HG03469 (cell line): Measurements from ENCODE around the gene SFXN5.

Source experiments
- ATAC-seq: cut with Tn5 transposase; IDR thresholded peaks from one replicate; pipeline ENCODE4 v1.9.1; 2021; ENCODE audit warnings: mild to moderate bottlenecking, moderate library complexity, moderate number of reproducible peaks; ENCODE audit not compliant: unreplicated experiment

The SFXN5 gene

DNA sequence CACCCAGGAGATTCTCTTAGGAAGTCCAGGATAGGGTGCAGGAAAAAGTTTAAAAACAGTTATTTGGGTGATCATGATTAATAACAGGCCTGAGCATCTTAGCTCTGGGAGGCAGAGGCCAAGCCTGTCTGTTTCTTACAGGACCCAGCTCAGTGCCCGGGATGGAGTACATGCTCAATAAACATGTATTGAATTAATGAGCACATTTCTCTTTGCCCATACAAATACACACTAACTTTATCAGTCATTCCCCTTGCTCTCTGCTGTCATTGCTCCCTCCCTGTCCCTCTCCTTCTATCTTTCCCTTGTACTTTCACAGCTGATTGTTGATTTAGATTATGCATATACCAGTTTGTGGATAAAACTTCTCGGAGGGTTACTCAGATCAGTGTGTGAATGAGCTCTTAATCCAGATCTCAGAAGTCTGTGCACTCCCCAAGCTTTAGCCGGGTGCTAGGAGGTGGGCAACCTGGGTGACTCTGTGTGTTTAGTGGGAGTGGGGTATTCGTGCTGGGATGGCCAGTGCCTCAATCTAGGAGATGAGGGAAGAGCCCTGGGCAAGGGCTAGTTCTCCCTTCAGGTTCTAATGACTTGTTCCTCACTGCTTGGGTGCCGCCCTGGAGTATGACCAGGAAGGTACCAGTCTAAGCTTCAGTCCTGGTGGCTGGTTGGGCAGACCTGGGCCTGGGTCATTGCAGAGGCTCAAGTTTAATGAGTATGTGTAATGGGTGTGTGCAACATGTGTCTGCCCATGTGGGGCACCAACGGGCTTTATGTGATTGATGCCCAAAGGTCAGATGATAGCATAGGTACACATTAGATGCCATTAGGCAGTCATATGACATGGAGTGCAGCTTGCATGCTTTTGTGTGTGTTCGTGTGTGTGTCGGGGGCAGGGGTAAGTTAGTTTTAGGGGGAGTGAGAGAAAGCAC is 143.6 kb downstream of the SFXN5 start:
- ATAC-seq = no peak

DNA sequence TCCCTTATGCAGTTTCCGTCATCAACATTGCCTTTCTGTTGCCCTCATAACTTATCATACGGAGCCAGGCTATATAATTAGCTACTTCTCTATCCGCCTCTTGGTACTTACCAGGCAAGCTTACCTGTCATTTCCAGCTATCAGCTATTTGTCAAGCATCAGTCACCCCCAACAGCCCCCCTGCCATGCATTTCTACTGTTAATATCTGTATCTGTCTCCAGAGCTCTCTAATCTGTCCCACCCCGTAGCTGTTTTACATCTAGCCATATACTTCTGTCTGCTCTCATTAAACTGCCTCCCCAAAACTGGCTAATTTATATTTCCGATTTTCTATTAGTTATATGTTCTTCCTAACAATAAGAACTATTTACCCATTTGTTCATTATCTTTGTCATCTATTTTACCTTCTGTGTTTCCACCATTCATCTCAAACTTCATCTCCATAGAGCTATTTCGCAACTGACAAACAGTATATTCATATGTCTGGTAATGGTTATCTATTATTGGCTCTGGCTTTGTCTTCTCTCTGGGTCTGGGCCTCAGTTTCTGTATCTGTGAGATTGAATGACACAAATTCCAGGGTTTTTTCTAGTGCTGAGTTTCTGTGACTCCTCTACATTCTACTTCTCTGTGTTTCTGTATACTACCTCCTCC is 144.6 kb downstream of the SFXN5 start:
- ATAC-seq = no peak

DNA sequence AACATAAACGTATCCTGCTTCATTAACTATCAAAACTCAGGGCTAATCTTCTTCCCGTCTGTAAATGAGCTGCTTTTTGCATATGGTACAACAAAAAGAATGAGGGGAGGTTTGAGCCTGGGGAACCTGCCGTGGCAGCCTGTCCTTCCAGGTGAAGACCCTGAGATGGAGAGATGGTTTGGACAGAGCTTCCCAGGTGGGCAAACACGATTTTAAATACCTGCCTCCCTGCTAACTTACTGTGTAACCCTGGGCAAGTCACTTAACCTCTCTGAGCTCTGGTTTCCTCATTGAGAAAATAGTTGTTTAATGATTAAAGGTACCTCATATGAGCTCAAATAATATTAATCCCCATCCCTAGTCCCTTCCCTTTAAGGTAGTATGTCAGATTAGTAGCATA is 145.1 kb downstream of the SFXN5 start:
- no peak for ATAC-seq

GRCh38 chr2:72925328-72925943 is 146.1 kb downstream of the SFXN5 start:
- ATAC-seq = no peak

DNA sequence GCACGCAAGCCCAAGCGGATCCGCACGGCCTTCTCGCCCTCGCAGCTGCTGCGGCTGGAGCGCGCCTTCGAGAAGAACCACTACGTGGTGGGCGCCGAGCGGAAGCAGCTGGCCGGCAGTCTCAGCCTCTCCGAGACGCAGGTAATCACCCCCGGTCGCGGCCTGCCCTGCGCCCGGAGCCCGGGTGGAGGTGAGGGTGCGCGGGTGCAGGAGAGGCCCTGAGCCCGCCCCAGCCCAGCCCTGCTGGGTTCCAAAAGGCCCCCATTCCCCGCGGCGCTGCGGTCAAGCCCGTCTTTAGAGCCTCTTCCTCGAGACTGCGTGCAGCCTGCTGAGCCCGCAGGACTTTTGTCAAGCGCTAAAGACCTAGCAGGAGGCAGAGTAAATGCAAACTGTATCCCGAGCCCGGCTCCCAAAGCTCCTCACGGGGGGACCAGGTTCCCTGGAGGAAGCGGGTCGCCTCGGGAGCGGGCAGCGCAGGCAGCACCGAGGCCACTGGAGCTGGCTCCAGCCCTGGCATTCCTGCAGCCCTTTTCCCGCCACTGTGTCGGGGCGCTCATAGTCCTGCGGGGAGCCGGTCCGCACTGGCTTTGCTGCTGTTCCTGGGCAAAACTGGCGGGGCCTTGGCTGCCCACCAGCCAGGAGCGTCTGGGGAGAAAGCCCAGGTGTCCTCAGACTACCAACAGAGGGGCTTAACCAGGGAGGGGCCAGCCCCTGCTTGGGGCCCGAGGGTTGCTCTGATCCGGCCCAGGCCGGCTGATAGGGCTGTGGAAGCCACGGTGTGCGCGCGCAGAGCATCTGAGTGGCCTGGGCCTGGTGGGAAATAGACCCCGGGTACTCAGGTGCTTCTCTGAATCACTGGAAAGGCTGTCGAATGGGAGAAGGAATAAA is 146.9 kb downstream of the SFXN5 start:
- no peak for ATAC-seq

DNA sequence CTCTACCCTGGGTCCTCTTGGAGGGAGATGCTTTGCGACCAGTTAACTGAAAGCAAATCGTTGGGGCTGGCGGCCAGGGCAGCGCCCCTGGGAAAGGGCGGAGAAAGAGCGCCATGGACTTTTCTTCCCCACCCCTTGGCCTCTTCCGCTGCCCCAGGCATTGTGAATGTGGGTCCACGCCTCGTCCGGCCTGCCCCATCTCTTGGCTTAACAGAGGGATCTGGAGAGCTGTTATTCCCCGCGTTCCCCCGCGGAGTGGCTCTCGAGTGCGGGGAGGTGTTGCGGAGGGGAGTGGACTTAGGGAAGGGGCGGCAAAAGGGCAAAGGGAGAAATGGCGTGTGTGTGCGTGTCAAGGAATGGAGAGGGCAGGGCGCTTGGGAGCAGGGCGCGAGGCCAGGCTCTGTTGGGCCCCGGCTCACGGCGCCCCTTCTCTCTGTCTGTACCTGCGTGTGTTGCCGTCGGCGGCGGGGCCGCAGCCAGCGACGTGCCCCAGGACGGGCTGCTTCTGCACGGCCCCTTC is 147.6 kb downstream of the SFXN5 start:
- ATAC-seq = no peak

DNA sequence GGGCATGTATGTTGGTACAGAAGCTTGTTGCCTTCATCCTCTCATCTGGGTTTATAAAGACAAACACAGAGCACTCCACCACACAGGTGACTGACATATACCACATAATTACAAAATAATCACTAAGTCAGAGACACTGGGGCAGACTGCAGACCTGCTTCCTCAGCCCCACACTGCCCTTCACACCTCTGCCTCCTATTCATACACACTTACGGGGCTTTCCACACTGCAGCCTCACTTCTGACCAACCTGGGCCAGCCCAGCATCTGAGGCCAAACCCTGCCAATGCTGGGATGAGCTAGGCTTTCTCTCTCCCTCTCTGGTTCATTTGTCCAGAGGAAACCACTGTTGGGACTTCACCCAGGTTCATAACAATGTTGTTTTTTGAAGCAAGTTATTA is 149.7 kb downstream of the SFXN5 start:
- no peak for ATAC-seq

- ATAC-seq = no peak
These were observed 150.2 kb downstream of the SFXN5 start for GRCh38 chr2:72921088-72921851.

GRCh38 chr2:72920318-72921087 is 151.0 kb downstream of the SFXN5 start:
- ATAC-seq = no peak

DNA sequence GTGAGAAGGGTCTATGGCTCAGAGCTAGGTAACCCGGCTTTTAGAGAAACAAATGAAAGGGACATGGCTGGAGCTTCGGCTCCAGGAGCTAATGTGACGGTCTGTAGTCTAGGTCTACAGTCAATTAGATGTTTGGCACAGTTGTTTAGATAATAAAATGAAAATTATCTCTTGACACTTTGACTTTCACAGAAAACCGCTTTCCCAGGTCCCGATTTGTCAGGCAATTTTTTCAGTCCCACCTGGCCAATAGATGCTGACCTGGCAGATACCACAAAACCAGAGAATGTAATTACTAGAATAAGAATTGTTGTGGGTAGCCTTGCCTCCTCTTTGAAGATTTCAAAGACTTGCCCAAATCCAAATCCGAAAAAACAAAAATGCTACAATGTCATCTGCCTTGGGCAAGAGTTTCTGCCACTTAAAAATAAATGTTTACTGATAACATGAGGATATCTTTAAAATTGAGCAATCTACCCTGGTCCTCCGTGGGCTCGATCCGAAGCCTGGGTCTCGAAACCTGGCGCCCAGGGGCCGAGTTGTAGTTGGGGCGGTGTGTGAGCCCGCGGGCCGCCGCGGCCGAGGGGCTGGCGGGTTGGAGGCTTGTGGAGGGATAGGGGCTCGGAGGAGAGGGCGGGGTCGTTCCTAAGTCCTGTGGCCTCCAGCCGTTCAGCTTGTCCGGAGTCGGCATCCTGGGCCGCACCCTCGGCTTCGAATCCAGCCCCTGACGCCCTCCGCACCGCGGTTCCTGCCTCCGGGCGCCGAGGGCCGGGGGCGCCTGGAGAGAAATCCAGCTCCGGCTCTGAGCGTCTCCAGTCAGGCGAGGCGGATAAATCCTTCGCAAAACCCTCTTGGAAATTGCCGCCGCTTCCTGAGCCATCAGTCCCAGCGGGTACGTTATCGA is 151.8 kb downstream of the SFXN5 start:
- no peak for ATAC-seq

DNA sequence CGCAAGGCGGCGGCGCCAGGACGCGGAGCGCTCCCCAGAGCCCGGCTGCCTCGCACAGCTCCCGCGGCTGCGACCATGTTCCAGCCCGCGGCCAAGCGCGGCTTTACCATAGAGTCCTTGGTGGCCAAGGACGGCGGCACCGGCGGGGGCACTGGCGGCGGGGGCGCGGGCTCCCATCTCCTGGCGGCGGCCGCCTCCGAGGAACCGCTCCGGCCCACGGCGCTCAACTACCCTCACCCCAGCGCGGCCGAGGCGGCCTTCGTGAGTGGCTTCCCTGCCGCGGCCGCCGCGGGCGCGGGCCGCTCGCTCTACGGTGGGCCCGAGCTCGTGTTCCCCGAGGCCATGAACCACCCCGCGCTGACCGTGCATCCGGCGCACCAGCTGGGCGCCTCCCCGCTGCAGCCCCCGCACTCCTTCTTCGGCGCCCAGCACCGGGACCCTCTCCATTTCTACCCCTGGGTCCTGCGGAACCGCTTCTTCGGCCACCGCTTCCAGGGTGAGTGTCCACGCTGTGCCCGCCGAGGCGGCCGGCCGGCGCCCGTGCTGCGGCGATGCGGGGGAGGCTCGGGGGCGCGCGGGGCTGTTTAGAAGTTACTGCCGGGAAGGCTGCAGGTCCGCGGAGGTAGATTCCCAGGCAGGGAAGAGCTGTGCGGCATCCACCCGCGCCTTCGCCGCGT is 153.5 kb downstream of the SFXN5 start:
- ATAC-seq = no peak

DNA sequence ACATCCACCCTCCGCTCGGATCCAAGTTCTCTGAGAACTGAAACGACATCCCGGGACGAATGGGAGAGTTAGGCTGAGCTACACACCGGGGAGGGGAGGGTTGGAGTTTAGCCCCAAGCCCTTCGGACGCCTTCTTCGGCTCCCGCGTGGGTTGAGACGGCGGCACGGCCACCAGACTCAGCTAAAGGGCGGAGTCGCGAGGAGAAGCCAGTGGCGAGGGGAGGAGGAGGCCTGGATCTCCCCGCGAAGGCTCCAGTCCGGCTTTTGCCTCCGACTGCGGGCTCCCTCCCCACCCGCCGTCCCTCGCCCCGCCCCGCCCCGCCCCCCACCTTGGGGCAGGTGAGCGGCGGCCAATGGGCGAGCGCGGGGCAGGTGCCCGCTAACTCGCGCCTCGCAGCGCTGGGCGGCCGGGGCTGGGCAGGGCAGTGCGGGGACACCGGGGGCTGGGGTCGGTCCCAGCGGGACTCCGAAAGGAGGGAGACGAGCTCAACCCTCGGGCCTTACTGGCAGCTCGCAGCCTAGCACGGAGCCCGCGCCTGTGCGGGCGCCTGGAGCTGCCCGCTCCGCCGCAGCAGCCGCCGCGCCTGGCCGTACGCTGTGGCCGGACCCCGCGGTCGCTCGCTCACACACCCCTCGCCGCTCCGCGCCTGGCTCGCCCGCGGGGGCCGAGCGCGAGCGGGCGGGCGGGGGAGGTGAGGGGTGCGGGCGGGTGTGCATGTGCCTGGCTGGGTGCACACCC is 154.2 kb downstream of the SFXN5 start, which contains the start of gene EMX1:
Gene EMX1 (plus strand): TSS at position 382 of the 739 bp plus-strand sequence. CDS start 334 bp downstream, at position 716.
- no peak for ATAC-seq

GRCh38 chr2:72916743-72917137 is 154.8 kb downstream of the SFXN5 start:
- no peak for ATAC-seq

- peak; percentile 32 for ATAC-seq
These were observed 155.4 kb downstream of the SFXN5 start for GRCh38 chr2:72915907-72916742.

- ATAC-seq = no peak
These were observed 156.1 kb downstream of the SFXN5 start for GRCh38 chr2:72915320-72915906.
